ENCODE results near the gene PLN.
A peak's percentile ranks its signal among the peaks of the same experiment; 100 is the strongest.

GRCh38 chr6:118551063-118552053, 3.3 kb downstream of the PLN start:
- peak in 2 of 3 donors; percentile 53 to 55 for TF ChIP-seq CTCF (IDR thresholded peaks at IDR 0.05)
- TF ChIP-seq POLR2A (IDR thresholded peaks at IDR 0.05) = no peak
- TF ChIP-seq POLR2AphosphoS5 (IDR thresholded peaks at IDR 0.05) = no peak
